Spinal cord (tissue), 10 donors: Measurements from ENCODE around the gene ZGPAT. TPM values are rescaled to one million over a fixed set of nuclear protein-coding genes. Genes with fewer than 3 reads are reported as not detected.

Source experiments
- DNase-seq, 6 donors: peaks; one replicate each; pipeline versions ENCODE4 v3.0.0 to v3.0.0-alpha.2; 2013 to 2015; ENCODE audit warnings: low spot score in 6 of 6, low read depth in 4 of 6
- H3K27ac ChIP-seq: one replicate; pipeline ENCODE4 v1.5.1; 2013; ENCODE audit warnings: low read depth, low read length, control low read depth
- H3K27me3 ChIP-seq: one replicate; pipeline ENCODE4 v1.6.1; 2013; ENCODE audit warnings: low read length; ENCODE audit not compliant: control insufficient read depth, insufficient read depth
- H3K36me3 ChIP-seq: one replicate; pipeline ENCODE4 v1.6.1; 2013; ENCODE audit warnings: low read length; ENCODE audit not compliant: control insufficient read depth, insufficient read depth
- H3K4me1 ChIP-seq: one replicate; pipeline ENCODE4 v1.6.1; 2013; ENCODE audit warnings: low read length; ENCODE audit not compliant: control insufficient read depth, insufficient read depth
- H3K4me3 ChIP-seq: one replicate; pipeline ENCODE4 v1.5.1; 2013; ENCODE audit warnings: low read depth, low read length, control low read depth
- H3K9me3 ChIP-seq: one replicate; pipeline ENCODE4 v1.6.1; 2013; ENCODE audit warnings: low read length; ENCODE audit not compliant: control insufficient read depth, insufficient read depth
- WGBS: methylation state at CpG from one replicate; pipeline ENCODE4 v1.1.5; 2013; ENCODE audit warnings: missing lambda C conversion rate; ENCODE audit not compliant: insufficient coverage; 5-methylcytosine and 5-hydroxymethylcytosine counted together
- polyA plus RNA-seq, 2 donors: library from polyadenylated mRNA; unstranded; fragments of 120-200 nt; gene quantifications; one replicate each; pipeline ENCODE4 v1.2.1, GENCODE V29; 2013; ENCODE audit not compliant: insufficient read length in 2 of 2
- total RNA-seq, 2 donors: library from RNA; depleted of rRNA in 1 of 2; stranded (reverse); fragments of 120-200 nt in 1 of 2; fragments of >200 nt in 1 of 2; gene quantifications; one replicate each; pipeline versions ENCODE4 v1.2.3 to v1.2.4, GENCODE V29; 2013 to 2014
- donor health status: healthy.

ZGPAT gene
- total and polyA plus RNA-seq, 4 donors = 6.9 to 34.6 (median 23.1) TPM

DNA sequence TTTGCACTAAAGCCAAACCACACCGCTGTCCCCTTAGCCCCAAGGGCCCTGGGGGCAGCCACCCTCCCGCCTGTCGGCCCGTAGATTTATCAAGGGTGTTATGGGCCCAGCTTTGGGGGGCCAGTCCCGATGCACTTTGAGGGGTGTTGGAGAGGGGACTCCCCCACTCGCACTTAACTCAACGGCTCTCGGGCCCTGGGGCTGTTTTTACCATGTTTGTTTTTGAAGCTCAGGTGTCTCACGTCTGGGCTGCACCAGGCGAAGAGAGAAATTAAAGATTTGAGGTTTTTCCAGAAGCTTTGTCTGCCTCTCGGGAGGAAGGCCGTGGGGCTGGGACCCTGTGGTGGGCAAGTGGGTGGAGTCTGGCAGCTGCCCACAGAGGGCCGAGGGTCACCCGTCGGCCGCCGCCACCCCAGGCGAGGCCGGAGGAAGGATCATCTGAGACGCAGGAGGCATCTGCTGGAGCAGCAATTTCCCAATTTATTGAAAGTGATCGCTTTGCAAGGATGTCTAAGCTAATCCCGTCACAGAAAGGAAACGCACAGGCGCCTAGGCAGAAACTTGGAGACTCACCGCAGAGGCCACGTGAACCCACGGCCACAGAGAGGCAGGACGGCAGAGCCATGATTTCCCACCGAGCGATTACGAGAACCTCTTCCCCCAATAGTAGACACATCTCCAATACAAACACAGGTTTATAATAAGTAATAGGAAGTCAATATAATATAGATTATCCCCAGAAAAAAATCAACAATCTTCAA, 35.6 kb downstream of the ZGPAT start:
- Histone ChIP-seq H3K27me3 (no peaks in the 10 kb centered on the region), H3K9me3 (no peaks in the 10 kb centered on the region), H3K4me3 (no peak overlapping the region), H3K36me3 (peaks cover 72% of the 10 kb centered on the region), H3K27ac (no peak overlapping the region), H3K4me1 (peaks cover 26% of the 10 kb centered on the region)
- DNase-seq = no peak
- 84% methylated on average over 23 of the region's 31 CpGs for WGBS

DNA sequence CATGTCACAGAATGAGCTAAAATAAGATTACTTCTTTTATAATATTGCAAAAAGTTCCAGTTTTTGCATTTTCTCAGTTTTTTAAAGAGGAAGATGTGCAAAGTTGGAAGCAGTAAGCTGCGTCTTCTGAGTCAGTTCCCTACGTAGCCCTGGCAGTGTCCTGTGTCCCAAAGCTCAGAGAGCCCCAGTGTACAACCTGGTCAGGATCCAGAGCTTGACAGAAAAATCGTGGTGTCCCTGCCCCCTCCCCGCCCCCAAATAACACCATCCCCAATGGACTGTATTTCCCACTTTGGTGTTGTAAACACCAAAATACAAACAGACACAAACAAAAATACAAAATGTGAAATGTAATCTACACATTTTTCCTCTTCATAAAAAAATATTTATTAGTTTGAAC, 36.3 kb downstream of the ZGPAT start:
- no peak overlapping the region for H3K27ac ChIP-seq
- DNase-seq = no peak
- H3K9me3 ChIP-seq = no peaks in the 10 kb centered on the region
- H3K4me1 ChIP-seq = peaks cover 18% of the 10 kb centered on the region
- WGBS = 89% methylated on average over 2 of the region's 4 CpGs
- peaks cover 73% of the 10 kb centered on the region for H3K36me3 ChIP-seq
- no peak overlapping the region for H3K4me3 ChIP-seq
- no peaks in the 10 kb centered on the region for H3K27me3 ChIP-seq

DNA sequence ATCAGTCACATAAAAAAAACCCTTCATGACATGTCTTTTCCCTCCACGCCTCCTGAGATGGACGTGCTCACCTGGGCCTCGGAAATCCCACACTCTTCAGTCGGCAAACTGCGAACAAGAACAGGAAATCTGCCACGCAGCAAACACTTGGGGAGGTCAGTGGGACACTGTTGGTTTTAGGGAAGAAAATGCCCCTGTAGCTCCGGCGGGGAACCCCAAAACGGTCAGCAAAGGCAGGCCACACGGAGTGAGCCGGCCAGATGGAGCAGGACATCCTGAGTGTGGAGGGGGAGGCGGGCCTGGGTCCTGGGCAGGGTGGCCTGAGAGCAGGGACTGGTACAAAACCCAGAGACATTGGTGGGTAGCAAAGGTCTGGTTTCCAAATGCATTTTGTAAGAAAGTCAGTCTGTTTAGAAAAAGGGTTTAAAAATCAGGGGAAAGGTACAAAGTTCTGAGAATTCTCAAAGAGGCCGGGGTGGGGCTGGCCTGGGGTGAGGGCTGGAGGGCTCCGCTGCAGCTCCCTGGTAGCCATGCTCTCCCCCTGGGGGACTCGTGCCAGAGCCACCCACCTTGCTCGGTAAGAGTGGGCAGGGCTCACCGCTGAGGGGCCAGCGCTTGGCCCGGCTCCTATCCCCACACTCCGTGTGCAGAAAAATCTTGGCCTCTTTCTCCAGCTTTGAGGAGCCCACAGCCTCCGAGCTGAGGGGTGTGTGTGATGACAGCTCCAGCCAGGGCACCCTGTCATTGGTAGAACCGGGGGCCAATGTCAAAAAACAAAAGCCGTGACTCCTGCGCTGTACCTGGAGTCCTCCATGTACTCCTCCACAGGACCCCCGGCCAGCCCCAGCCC, 37.0 kb downstream of the ZGPAT start:
- peaks cover 20% of the 10 kb centered on the region for H3K4me1 ChIP-seq
- H3K27ac ChIP-seq = no peak overlapping the region
- H3K9me3 ChIP-seq = no peaks in the 10 kb centered on the region
- 82% methylated on average over 25 of the region's 25 CpGs for whole genome bisulfite sequencing
- H3K36me3 ChIP-seq = peaks cover 76% of the 10 kb centered on the region
- no peak for DNase-seq
- H3K27me3 ChIP-seq = no peaks in the 10 kb centered on the region
- H3K4me3 ChIP-seq = no peak overlapping the region

DNA sequence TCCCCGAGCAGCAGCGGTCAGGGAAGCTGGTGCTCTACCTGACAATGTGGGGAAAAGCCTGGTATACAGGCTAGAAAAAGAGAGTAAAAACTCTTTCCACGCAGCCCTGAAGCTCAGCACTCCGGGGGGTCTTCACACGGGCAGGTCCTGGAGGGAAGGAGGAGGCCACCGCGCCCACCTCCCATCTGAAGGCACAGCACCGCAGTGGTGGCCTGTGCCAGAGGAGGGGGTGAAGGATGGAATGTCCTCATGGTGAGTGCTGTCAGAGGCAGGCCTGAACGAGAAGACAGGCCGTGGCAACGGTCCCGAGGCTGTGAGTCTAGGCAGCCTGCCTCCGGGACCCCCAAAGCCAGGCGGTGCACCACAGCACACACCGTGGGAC, 37.6 kb downstream of the ZGPAT start:
- Histone ChIP-seq H3K4me3 (no peak overlapping the region), H3K4me1 (peaks cover 21% of the 10 kb centered on the region), H3K36me3 (peaks cover 81% of the 10 kb centered on the region), H3K27me3 (no peaks in the 10 kb centered on the region), H3K9me3 (no peaks in the 10 kb centered on the region), H3K27ac (no peak overlapping the region)
- 67% methylated on average over 13 of the region's 15 CpGs for WGBS
- DNase-seq = no peak

DNA sequence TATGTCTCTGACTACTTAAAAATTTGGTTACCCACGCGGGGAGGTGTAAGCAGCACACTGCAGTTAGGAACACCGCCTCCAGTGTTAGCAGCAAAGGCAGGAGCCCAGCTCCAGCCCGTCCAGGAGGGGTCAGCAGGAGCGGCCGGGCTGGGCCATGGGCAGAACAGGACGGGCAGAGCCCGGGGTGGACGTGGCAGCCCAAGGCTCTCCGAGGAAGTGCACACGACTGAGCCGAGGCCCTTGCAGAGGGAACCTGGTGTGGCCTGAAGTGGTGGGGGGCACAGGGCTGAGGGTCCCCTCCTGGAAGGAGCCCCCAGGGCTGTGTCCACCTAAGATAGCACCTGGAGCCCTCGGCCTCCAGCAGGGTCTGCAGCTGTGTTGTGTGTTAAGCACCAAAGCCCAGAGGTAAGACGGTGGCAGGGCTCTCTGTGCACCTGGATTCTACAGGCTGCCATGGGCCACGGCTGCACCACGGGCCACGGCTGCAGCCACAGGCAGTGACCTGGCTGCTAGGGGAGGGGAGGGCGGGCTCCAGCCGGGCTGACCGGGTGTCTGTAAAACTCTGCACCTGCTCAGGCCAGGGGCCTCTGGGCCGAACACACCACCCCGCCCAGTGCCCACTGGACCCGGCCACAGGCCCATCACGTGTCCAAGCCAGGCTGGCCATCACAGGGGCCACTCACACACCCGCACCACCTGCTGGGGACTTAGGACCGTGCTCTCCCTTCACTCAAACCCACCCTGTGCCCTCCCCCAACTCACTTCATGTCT, 38.3 kb downstream of the ZGPAT start:
- peaks cover 81% of the 10 kb centered on the region for H3K36me3 ChIP-seq
- H3K27me3 ChIP-seq = no peaks in the 10 kb centered on the region
- H3K27ac ChIP-seq = no peak overlapping the region
- H3K4me1 ChIP-seq = peaks cover 13% of the 10 kb centered on the region
- WGBS = 89% methylated on average over 22 of the region's 26 CpGs
- H3K4me3 ChIP-seq = no peak overlapping the region
- H3K9me3 ChIP-seq = no peaks in the 10 kb centered on the region
- DNase-seq = no peak

DNA sequence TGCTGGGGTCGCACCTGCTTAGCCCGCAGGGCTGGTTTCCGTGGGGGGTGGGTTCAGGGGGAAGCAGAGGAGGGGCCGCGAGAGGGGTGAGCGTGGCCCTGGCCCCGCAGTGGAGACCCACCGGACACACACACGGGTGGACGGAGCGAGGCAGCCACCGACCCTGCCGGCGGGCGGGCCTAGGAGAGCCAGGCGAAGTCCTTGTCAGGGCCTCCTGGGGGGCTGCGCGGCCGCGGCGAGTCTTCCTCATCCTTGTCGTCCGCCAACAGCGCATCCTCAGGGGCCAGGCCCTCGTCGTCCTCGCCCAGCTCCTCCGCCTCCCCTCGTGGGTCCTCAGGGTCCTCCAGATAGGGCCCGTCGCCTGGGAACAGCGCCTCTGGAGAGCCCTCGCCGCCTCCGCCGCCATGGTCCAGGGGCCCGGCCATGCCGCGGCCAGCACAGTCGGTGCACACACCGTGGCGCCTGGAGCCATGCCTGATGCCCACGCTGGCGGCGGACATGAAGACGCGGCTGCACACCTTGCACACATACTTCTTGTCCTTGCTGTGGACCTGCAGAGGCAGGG, 39.0 kb downstream of the ZGPAT start:
- Histone ChIP-seq H3K4me1 (peaks cover 7% of the 10 kb centered on the region), H3K27ac (no peak overlapping the region), H3K4me3 (no peak overlapping the region), H3K9me3 (no peaks in the 10 kb centered on the region), H3K36me3 (peaks cover 78% of the 10 kb centered on the region), H3K27me3 (no peaks in the 10 kb centered on the region)
- DNase-seq = no peak
- WGBS = 89% methylated on average over 33 of the region's 47 CpGs

DNA sequence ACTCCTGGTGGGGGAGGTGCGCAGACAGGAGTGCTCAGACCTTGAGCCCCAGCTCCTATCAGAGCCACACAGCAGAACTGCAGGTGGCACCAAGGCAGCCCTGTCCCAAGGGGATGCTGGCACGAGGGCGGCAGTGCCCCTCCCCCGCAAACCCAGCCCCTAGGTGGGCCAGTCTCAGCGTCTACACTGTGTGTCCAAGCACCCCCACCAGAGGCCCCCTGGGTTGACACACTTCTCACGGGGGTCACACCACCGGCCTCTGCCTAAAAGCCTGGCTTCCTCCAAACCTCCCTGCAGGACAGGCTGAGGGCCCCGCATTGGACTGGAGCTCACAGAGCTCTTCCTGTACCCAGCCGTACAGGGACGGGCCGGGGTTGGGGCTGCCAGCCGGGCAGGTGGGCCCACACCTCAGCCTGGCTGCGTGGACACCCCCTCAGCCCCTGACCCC, 39.8 kb downstream of the ZGPAT start:
- 77% methylated on average over 11 of the region's 13 CpGs for WGBS
- Histone ChIP-seq H3K9me3 (no peaks in the 10 kb centered on the region), H3K4me1 (peaks cover 5% of the 10 kb centered on the region), H3K27me3 (no peaks in the 10 kb centered on the region), H3K36me3 (peaks cover 78% of the 10 kb centered on the region), H3K27ac (no peak overlapping the region), H3K4me3 (no peak overlapping the region)
- DNase-seq = no peak

DNA sequence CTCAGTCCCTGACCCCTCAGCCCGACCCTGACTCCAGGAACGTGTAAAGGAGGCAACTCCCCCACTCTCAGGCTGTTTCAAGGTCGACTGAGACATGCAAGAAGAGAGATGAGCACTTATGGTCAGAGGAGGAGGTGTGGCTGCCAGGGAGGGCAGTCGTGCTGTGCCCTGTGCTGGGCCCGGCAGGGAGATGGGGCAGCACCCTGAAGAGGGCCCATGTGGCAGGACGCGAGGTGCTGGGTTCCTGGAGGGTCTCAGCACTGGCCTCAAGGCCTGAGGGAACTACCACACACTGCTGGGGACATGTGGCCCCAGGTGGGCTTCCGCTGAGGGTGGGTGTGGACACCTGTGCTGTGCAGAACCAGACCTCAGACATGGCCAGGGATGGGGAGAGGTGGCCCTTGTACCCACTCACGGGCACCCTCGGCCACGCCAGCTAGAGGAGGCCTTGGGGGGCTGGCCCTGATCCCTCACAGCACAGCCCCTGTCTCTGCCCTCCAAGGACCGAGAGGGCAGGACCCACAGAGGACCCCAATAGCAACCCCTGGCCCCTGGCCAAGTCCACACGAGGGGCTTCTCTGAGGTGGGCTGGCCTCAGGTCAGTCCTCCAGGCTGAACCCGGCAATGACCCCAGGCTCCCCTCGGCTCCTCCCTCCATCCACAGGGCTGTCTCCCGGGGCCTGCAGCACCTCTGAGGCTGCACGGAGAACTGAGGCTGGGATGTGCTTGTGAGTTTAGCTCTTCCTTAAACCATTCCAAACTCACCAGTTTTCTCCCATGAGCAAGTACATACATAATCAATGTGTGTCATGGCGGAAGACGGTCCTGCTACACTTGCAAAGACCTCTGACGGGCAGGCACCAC, 40.5 kb downstream of the ZGPAT start:
- H3K9me3 ChIP-seq = no peaks in the 10 kb centered on the region
- H3K27ac ChIP-seq = no peak overlapping the region
- WGBS = 79% methylated on average over 16 of the region's 20 CpGs
- no peaks in the 10 kb centered on the region for H3K27me3 ChIP-seq
- H3K4me1 ChIP-seq = peaks cover 5% of the 10 kb centered on the region
- DNase-seq = no peak
- H3K36me3 ChIP-seq = peaks cover 78% of the 10 kb centered on the region
- no peak overlapping the region for H3K4me3 ChIP-seq

DNA sequence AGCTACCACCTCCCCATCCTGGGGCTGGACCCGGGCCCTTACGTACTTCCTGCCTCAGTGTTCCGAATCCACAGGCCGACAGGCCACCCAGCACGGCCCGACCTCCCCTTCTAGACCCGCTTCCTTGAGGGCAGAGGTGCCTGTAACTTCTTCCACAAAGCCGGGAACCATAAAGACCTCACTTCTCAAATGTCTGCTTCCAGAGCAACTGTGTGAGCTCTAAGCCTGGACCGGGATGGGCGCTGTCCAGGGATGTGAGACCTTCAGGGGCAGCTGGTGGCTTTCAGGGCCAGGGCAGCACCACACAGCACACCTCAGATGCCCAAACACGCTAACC, 41.1 kb downstream of the ZGPAT start:
- no peak overlapping the region for H3K27ac ChIP-seq
- H3K27me3 ChIP-seq = no peaks in the 10 kb centered on the region
- 75% methylated on average over 10 of the region's 11 CpGs for WGBS
- DNase-seq = no peak
- no peak overlapping the region for H3K4me3 ChIP-seq
- H3K4me1 ChIP-seq = peaks cover 5% of the 10 kb centered on the region
- H3K36me3 ChIP-seq = peaks cover 77% of the 10 kb centered on the region
- H3K9me3 ChIP-seq = no peaks in the 10 kb centered on the region
